HG03159 (cell line): Measurements from ENCODE around the gene PCDH17.

Source experiments
- ATAC-seq: cut with Tn5 transposase; IDR thresholded peaks from one replicate; pipeline ENCODE4 v1.9.1; 2021; ENCODE audit warnings: mild to moderate bottlenecking, moderate library complexity; ENCODE audit not compliant: unreplicated experiment

PCDH17 gene

GRCh38 chr13:57635541-57636085 lies 4.1 kb downstream of the PCDH17 start:
- ATAC-seq, result no peak

- no peak for ATAC-seq
Measured at GRCh38 chr13:57636816-57637215, 5.3 kb downstream of the PCDH17 start.

DNA sequence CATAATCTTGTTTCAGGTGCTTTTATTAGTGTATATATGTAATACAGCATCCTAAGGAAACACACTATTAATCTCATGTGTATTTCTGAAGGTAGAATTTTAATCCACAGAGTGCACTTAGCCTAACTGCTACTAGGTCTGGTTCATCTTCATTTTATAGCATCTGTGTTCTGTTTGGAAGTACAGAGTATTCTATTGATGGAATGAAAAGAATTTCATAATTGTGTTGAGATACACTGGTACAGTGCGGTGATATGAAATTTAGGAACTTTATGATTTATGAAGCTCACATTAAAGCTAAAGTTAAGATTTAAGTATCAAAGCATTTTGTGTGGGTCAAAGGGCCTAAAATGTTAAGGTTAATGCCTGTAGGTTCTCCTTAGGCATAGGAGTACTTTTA lies 6.0 kb downstream of the PCDH17 start:
- no peak for ATAC-seq

DNA sequence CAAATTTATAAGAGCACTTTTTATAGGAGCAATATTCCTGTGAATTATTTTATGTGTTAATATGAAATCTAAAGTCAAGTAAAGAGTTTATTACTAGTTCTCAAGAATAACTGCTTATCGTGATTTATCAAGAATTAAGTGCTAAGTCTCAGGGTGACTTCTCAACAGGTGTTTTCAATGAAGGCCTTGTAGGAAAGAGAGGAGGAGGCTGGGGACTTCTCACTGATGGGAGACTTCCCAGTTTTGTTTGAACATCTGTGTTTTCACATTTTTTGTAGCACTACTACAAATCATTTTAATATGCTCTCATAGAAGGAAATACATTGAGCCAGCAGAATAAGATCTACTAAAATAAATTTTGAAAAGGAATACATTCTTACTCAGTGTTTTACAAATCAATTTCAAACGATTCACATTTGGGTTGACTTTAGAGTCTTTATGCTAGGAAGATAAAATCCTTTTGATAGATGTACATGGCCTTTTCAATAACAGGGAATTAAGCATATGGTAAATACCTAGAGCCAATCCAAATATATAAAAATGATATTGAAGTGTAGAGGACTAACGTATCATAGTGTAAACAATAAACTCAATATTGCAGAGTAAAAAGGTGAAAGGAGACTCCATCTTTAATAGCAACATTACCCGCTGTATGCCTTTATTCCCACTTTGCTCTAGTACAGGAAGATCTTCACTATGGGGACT lies 6.8 kb downstream of the PCDH17 start:
- no peak for ATAC-seq

DNA sequence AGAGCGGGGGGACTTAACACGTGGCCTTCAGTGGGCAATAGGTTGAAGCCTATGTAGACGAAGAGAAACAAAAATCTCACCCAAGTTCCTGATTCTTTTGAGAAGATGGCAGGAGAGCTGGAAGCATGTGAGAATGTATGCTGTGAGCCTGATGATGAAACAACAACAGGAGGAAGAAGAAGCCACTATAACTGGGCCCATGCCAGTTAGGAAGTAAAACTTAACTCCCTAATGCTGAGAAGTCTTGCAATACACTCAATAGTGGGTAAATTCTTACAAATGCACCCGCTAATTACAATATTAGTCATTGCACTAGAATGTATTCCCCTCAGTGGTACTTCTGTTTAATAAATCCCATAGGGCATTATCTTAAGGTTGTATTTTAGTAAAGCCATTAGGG lies 9.1 kb downstream of the PCDH17 start:
- no peak for ATAC-seq

DNA sequence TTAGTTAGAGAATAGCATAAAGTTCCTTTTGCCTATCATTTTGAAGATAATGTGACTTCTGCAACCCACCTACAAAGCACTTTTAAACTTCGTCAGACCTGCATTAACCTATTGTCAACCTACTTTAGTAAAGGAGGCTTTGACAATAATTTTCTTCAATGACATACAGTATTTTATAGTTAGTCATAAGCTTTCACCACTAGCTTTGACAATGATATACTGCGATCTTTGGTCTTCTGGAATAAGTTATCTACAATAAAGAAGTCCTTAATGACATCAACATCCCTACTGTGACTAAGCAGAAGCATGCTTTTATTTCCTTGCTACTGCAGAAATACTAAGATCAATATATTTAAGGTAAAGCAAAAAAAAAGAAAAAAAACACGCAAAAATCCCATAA lies 9.5 kb downstream of the PCDH17 start:
- ATAC-seq, result no peak

DNA sequence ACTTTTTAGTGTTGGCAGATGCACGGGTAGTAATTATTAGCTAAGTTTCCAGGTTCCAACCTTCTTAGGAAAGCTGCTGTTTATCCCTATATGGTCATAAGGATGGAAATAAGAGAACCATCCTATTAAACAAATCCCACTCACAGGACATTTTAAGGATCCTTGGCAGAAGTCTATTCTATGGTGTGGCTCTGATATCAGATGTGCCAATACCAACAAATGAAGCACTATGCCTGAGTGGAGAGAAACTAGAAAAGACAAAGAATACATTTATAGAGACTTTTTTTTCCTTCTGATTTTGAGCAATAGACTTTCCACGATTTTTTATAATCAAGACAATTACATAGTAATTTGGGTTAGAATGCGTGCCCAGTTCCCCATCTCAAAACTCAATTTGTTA lies 12.6 kb downstream of the PCDH17 start:
- no peak for ATAC-seq

DNA sequence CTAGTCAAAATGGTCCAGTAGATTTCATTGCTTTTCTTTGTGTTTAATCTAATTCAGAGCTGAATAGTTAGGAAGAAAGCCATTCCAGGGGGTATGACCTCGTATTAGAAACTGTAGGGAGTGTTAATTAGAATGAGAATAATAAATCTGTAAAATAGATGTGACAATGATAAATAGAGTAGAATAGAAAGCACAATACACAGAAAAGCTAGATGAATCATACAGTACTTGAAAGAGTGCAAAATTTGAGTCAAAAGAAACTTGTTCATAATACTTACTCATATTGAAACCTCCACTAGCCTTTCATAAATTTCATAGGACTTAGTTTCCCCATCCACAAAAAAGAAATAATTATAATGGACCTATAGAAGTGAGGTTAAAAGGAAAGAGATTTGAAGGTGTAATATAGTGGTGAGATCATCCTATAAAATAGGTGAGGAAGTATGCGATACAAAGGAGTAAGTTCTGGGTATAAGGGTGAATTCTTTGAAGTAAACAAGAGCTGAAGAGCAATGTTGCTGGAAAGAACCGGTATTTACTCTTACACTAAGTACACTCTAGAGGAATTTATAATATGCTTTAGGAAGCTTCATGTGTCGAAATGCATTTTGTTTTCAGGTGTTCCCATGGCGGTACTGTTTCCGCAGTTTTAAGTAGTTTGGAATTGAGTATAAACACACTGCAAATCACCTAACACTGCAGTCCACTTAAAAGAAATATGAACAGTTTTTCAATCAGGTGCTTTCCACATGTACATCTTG lies 21.9 kb downstream of the PCDH17 start:
- ATAC-seq, result no peak

GRCh38 chr13:57665481-57665880 lies 33.9 kb downstream of the PCDH17 start:
- ATAC-seq, result no peak

GRCh38 chr13:57666131-57666953 lies 34.8 kb downstream of the PCDH17 start:
- ATAC-seq, result no peak

DNA sequence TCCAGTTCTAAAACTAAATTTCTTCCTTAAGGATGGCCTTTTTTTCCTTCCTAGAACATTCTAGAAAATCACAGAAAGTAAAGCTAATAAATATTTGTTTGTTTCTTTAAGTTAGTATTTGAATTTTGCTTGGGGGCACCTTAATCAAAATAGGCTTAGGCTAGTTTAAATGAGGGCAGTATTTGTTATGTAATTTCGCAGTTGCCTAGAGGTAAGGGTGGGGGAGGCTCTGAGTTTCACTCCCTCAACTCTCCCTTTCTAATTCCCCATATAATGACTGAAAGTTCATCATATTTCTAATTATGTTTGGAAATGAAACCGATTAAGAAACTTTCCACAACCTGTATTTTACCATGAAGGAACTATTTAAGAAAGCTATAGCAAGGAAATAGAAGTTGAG lies 40.6 kb downstream of the PCDH17 start:
- no peak for ATAC-seq

- ATAC-seq, result no peak
Measured at GRCh38 chr13:57673197-57673596, 41.7 kb downstream of the PCDH17 start.

DNA sequence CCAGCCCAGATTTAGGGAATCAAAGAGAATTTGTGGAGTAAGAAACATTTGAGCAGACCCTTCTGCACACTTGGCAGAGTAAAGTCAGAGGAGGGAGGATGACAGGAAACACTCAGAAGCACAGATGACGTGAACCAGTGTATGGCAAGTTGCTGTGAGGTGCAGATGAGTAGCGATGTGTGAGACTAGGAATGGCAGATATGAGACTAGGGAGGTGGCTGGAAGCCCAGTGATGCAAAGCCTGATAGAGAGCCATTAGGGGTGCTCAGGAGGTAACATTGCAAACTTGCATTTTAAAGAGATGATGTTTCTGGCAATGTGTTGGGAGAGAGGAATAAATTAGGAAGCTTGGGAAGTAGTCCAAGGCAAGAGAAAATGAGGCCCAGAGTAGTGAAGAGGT lies 44.0 kb downstream of the PCDH17 start:
- no peak for ATAC-seq

- ATAC-seq, result no peak
Measured at GRCh38 chr13:57680609-57681008, 49.1 kb downstream of the PCDH17 start.

- ATAC-seq, result no peak
Measured at GRCh38 chr13:57682128-57682716, 50.7 kb downstream of the PCDH17 start.

- ATAC-seq, result no peak
Measured at GRCh38 chr13:57698851-57699250, 67.3 kb downstream of the PCDH17 start.

GRCh38 chr13:57704031-57704430 lies 72.5 kb downstream of the PCDH17 start:
- ATAC-seq, result no peak

DNA sequence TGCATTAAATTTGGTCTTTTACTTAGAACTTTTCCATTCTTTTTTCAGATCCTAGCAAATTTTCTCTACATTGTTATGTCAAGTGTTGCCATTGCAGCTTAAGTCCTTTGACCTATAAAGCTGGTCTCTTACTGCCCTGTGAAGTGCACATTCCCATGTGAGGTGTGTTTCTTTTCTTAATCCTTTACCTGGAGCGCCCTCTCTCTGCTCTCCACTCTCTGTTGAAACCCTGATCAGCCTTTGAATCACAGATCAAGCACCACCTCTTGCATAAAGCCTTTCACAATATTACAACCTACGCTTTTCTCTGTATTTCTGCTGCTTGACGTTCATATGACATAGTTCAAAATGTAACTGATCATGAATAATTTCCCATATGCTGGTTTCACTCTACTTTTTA lies 84.8 kb downstream of the PCDH17 start:
- no peak for ATAC-seq

DNA sequence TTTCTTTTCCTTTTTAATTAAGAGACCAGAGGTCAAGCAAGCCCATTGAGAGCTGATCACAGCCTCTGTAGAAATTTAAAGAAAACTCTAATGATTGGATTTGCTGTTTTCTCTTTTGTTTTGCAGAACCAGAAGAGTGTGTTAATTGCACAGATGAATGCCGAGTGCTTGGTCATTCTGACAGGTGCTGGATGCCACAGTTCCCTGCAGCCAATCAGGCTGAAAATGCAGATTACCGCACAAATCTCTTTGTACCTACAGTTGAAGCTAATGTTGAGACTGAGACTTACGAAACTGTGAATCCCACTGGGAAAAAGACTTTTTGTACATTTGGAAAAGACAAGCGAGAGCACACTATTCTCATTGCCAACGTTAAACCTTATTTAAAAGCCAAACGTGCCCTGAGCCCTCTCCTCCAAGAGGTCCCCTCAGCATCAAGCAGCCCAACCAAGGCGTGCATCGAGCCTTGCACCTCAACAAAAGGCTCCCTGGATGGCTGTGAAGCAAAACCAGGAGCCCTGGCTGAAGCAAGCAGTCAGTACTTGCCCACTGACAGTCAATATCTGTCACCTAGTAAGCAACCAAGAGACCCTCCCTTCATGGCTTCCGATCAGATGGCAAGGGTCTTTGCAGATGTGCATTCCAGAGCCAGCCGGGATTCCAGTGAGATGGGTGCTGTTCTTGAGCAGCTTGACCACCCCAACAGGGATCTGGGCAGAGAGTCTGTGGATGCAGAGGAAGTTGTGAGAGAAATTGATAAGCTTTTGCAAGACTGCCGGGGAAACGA lies 93.1 kb downstream of the PCDH17 start:
- no peak for ATAC-seq

DNA sequence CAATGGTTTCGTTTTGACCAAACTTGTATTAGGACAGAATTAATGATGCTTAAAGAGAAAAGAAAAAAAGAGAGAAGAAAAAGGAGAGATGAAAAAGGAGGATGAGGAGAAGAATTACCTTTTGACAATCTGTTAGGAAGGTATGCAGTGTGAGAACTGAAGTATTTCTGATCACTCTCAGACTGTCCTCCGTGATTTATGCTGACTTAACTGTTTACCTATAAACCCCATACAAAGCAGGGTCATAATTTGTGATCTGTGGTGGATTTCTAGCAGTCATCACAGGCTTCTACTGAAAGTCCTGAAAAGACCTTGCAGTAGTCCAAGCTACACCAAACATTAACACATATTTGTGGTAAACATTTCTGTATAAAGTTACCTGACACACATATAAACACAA lies 93.9 kb downstream of the PCDH17 start:
- no peak for ATAC-seq
